GM18511 (cell line): Measurements from ENCODE around the gene DCST2.
"Not testable (repeated sequence)": the region's sequence is repeated elsewhere in the genome, so short reads cannot be mapped to it uniquely, and the experiment has no call there.

ENCODE experiments used
- ATAC-seq: cut with Tn5 transposase; IDR thresholded peaks from one replicate; pipeline ENCODE4 v1.9.1; 2021; ENCODE audit warnings: mild to moderate bottlenecking, moderate library complexity; ENCODE audit not compliant: unreplicated experiment

DCST2 gene

GRCh38 chr1:155000726-155001424 is 32.7 kb downstream of the DCST2 start:
- ATAC-seq = peak; percentile 44

- no peak for ATAC-seq
These were observed 33.2 kb downstream of the DCST2 start for GRCh38 chr1:155000411-155000725.

- ATAC-seq = no peak
These were observed 33.8 kb downstream of the DCST2 start for GRCh38 chr1:154999571-155000410.

- no peak for ATAC-seq
These were observed 34.6 kb downstream of the DCST2 start for GRCh38 chr1:154998818-154999570.

- no peak for ATAC-seq
These were observed 35.3 kb downstream of the DCST2 start for GRCh38 chr1:154998201-154998780.

GRCh38 chr1:154996966-154997701 is 36.4 kb downstream of the DCST2 start:
- no peak for ATAC-seq

GRCh38 chr1:154995301-154995983 is 38.1 kb downstream of the DCST2 start:
- not testable (repeated sequence) for ATAC-seq

- no peak for ATAC-seq
These were observed 39.0 kb downstream of the DCST2 start for GRCh38 chr1:154994591-154994990.

- no peak for ATAC-seq
These were observed 39.4 kb downstream of the DCST2 start for GRCh38 chr1:154994269-154994587.

- no peak for ATAC-seq
These were observed 39.9 kb downstream of the DCST2 start, which contains the start of gene LENEP for GRCh38 chr1:154993572-154994268. Gene LENEP (plus strand): TSS chr1:154993586. CDS start chr1:154993608, 22 bp downstream.

- ATAC-seq = no peak
These were observed 40.6 kb downstream of the DCST2 start for GRCh38 chr1:154992721-154993571.

- ATAC-seq = no peak
These were observed 43.3 kb downstream of the DCST2 start for GRCh38 chr1:154990276-154990675.

- no peak for ATAC-seq
These were observed 44.3 kb downstream of the DCST2 start for GRCh38 chr1:154989195-154989860.

GRCh38 chr1:154988058-154988954 is 45.3 kb downstream of the DCST2 start:
- ATAC-seq = no peak

- ATAC-seq = no peak
These were observed 46.3 kb downstream of the DCST2 start for GRCh38 chr1:154987326-154987725.

GRCh38 chr1:154986736-154987135 is 46.8 kb downstream of the DCST2 start:
- ATAC-seq = not testable (repeated sequence)
